DOHH2 (cell line): ENCODE results near the gene TGFBR3.

Source experiments
- H3F3A ChIP-seq: fragments of 200-600 bp; sonication (generic), shearing (Covaris generic); 2 replicates; pipeline ENCODE4 v1.6.0; 2016; ENCODE audit warnings: antibody characterized with exemption, mild to moderate bottlenecking; ENCODE audit not compliant: control insufficient read depth, insufficient read depth
- H3K27ac ChIP-seq: fragments of 200-600 bp; sonication (generic); 2 replicates; pipeline ENCODE4 v1.5.1; 2014; ENCODE audit warnings: low read depth, mild to moderate bottlenecking, low read length, moderate library complexity
- H3K27me3 ChIP-seq: fragments of 200-600 bp; sonication (generic); 2 replicates; pipeline ENCODE4 v1.6.1; 2014; ENCODE audit warnings: mild to moderate bottlenecking, low read length, mixed read lengths; ENCODE audit not compliant: control insufficient read depth
- H3K36me3 ChIP-seq: fragments of 200-600 bp; sonication (generic); 2 replicates; pipeline ENCODE4 v1.6.1; 2014; ENCODE audit warnings: mild to moderate bottlenecking, low read length, moderate library complexity, mixed read lengths; ENCODE audit not compliant: control insufficient read depth
- H3K4me1 ChIP-seq: fragments of 200-600 bp; sonication (generic); 2 replicates; pipeline ENCODE4 v1.6.1; 2014; ENCODE audit warnings: mild to moderate bottlenecking, low read length, mixed read lengths; ENCODE audit not compliant: control insufficient read depth
- H3K4me2 ChIP-seq: fragments of 200-600 bp; sonication (generic); 2 replicates; pipeline ENCODE4 v1.6.0; 2014; ENCODE audit warnings: mild to moderate bottlenecking, low read length, moderate library complexity
- H3K4me3 ChIP-seq: fragments of 200-600 bp; sonication (generic); 2 replicates; pipeline ENCODE4 v1.5.1; 2014; ENCODE audit warnings: mild to moderate bottlenecking, low read length, mixed read lengths
- H3K79me2 ChIP-seq: fragments of 200-600 bp; sonication (generic); 2 replicates; pipeline ENCODE4 v1.6.1; 2014; ENCODE audit warnings: mild to moderate bottlenecking, low read length, mixed read lengths; ENCODE audit not compliant: control insufficient read depth
- H3K9me2 ChIP-seq: fragments of 200-600 bp; sonication (generic); replicated peaks from 2 replicates; pipeline ENCODE4 v1.6.1; 2014; ENCODE audit warnings: mild to moderate bottlenecking, low read length, mixed read lengths; ENCODE audit not compliant: control insufficient read depth
- H3K9me3 ChIP-seq: fragments of 200-600 bp; sonication (generic); 2 replicates; pipeline ENCODE4 v1.6.1; 2014; ENCODE audit warnings: antibody characterized with exemption, low read length, mixed read lengths; ENCODE audit not compliant: control insufficient read depth, insufficient read depth
- H4K20me1 ChIP-seq: fragments of 200-600 bp; sonication (generic); 2 replicates; pipeline ENCODE4 v1.6.0; 2014; ENCODE audit warnings: low read depth, mild to moderate bottlenecking, antibody characterized with exemption, low read length, moderate library complexity; ENCODE audit not compliant: control insufficient read depth, insufficient read depth
- EZH2phosphoT487 ChIP-seq: fragments of 200-600 bp; sonication (generic); IDR thresholded peaks from 2 replicates; pipeline ENCODE4 v1.6.1; 2017; ENCODE audit warnings: borderline replicate concordance, mild to moderate bottlenecking, antibody characterized with exemption, low read length, moderate library complexity, mixed read lengths
- TF ChIP-seq, protein P1 (sequence below): fragments of 200-600 bp; sonication (generic); IDR thresholded peaks from one replicate; pipeline ENCODE4 v1.5.1; 2014; ENCODE audit warnings: antibody characterized with exemption, mild to moderate bottlenecking, low read depth, low read length; ENCODE audit not compliant: poor library complexity, severe bottlenecking

Gene TGFBR3

DNA sequence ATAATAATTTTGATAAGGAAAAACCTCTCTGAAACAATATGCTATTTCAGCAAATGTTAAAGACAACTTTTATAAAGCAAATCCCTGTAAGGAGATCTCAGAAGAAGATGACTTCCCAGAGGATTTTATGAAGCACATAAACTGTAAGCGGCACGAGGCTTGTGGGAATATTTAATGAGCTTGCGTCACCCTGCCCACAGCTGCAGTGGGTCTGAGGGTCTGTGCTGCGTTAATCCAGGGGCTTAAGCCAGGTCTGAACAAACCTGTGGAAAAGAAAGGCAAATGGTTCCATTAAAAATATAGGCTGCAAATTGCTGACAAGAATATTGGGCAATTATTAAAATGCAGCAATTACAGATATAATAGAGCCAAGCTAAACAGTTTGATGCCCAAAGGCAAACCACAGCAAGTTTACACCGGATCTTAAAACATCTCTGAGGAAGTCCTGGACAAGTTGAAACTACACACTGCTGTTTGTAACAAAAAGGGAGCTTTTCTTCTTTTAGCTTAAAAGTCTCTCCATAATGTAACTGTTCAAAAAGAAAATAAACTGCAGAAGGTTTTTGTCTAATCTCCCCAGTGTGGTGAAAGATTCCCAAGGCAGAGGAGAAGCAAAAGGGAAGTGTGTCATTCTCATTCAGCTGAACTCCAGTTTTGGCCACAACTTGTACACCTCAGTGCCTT is 21.8 kb downstream of the TGFBR3 start:
- H3K79me2 ChIP-seq = no peaks in the 10 kb centered on the region

DNA sequence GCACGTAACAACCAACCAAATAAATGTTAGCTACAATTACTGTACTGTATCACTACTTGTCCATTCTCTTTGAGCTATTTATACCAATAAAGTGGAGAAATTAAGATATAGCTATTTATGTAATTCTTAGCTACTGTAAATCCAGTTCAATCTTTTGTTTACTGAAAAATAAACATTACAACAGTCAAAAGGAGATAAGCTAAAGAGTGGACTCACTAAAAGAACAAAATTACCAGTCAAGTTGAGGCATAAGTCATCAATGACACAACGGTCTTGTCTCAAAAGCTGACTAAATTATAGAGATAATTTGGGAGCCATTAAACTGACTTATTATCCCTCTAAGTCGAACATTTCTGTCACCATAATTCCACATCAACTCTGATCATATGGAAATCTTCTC is 22.5 kb downstream of the TGFBR3 start:
- Histone ChIP-seq H3K36me3 (no peaks in the 10 kb centered on the region), H3K4me2 (no peak overlapping the region), H3F3A (no peaks in the 10 kb centered on the region), H3K27me3 (no peaks in the 10 kb centered on the region), H3K9me3 (no peaks in the 10 kb centered on the region), H3K27ac (no peak overlapping the region), H4K20me1 (no peaks in the 10 kb centered on the region), H3K4me3 (no peak overlapping the region), H3K4me1 (no peaks in the 10 kb centered on the region), H3K9me2 (no peaks in the 10 kb centered on the region), H3K79me2 (no peaks in the 10 kb centered on the region)
- TF ChIP-seq, protein P1, sequence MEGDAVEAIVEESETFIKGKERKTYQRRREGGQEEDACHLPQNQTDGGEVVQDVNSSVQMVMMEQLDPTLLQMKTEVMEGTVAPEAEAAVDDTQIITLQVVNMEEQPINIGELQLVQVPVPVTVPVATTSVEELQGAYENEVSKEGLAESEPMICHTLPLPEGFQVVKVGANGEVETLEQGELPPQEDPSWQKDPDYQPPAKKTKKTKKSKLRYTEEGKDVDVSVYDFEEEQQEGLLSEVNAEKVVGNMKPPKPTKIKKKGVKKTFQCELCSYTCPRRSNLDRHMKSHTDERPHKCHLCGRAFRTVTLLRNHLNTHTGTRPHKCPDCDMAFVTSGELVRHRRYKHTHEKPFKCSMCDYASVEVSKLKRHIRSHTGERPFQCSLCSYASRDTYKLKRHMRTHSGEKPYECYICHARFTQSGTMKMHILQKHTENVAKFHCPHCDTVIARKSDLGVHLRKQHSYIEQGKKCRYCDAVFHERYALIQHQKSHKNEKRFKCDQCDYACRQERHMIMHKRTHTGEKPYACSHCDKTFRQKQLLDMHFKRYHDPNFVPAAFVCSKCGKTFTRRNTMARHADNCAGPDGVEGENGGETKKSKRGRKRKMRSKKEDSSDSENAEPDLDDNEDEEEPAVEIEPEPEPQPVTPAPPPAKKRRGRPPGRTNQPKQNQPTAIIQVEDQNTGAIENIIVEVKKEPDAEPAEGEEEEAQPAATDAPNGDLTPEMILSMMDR = no peak
- TF ChIP-seq EZH2phosphoT487 = no peak

More for the DNA sequence above, 21.8 kb downstream of the TGFBR3 start:
- Histone ChIP-seq H3K4me2 (no peak overlapping the region), H3F3A (no peaks in the 10 kb centered on the region), H3K4me3 (no peak overlapping the region), H3K9me2 (no peaks in the 10 kb centered on the region), H3K27ac (no peak overlapping the region), H3K9me3 (no peaks in the 10 kb centered on the region), H3K4me1 (no peaks in the 10 kb centered on the region), H3K36me3 (no peaks in the 10 kb centered on the region), H4K20me1 (no peaks in the 10 kb centered on the region), H3K27me3 (no peaks in the 10 kb centered on the region)
- TF ChIP-seq, protein P1 = no peak
- TF ChIP-seq EZH2phosphoT487 = no peak

GRCh38 chr1:91862120-91862519 is 23.8 kb downstream of the TGFBR3 start:
- H3K36me3 ChIP-seq = no peaks in the 10 kb centered on the region
- H4K20me1 ChIP-seq = no peaks in the 10 kb centered on the region
- H3K27me3 ChIP-seq = no peaks in the 10 kb centered on the region
- no peak overlapping the region for H3K4me2 ChIP-seq
- no peak overlapping the region for H3K4me3 ChIP-seq
- no peaks in the 10 kb centered on the region for H3F3A ChIP-seq
- H3K9me3 ChIP-seq = no peaks in the 10 kb centered on the region
- no peaks in the 10 kb centered on the region for H3K9me2 ChIP-seq
- H3K79me2 ChIP-seq = no peaks in the 10 kb centered on the region
- H3K4me1 ChIP-seq = no peaks in the 10 kb centered on the region
- no peak for TF ChIP-seq EZH2phosphoT487
- TF ChIP-seq, protein P1 = no peak
- H3K27ac ChIP-seq = no peak overlapping the region
